Naive thymus-derived CD8-positive, alpha-beta T cell (primary cell): ENCODE measurements around the gene INHBC. TPM values are rescaled to one million over a fixed set of nuclear protein-coding genes. Genes with fewer than 3 reads are reported as not detected.
"Not testable (repeated sequence)": the region's sequence is repeated elsewhere in the genome, so short reads cannot be mapped to it uniquely, and the experiment has no call there.

Experiments used
- ATAC-seq, 2 donors: fragments of 150-1000 bp; cut with Tn5 transposase in 1 of 2; sonication (Bioruptor Pico), chemical (Tn5 transposase) in 1 of 2; 1 replicate in 1 of 2; 2 replicates in 1 of 2; pipeline ENCODE4 v1.10.0; 2021; ENCODE audit warnings: mild to moderate bottlenecking in 2 of 2, moderate library complexity in 2 of 2
- POLR2A ChIA-PET: fragments of 350-600 bp; sonication (Branson Sonifier 250); formaldehyde crosslinking; loops from one replicate; lab custom pipeline; 2021; ENCODE audit warnings: antibody characterized with exemption; lab: Charles Lee
- DNase-seq, 10 donors: peaks; one replicate each; pipeline versions ENCODE4 v3.0.0 to v3.0.0-alpha.2; 2020 to 2022
- H3K27ac Mint-ChIP-seq, 10 donors: one replicate each; pipeline ENCODE4 v1.8.0; 2020 to 2022; ENCODE audit warnings: mild to moderate bottlenecking in 10 of 10, mixed read lengths in 10 of 10, moderate library complexity in 4 of 10, inconsistent platforms in 1 of 10
- H3K27me3 Mint-ChIP-seq, 5 donors: one replicate each; pipeline ENCODE4 v1.8.0; 2021 to 2022; ENCODE audit warnings: mixed read lengths in 5 of 5
- H3K36me3 Mint-ChIP-seq, 3 donors: one replicate each; pipeline ENCODE4 v1.8.0; 2020 to 2022; ENCODE audit warnings: mixed read lengths in 3 of 3, mild to moderate bottlenecking in 2 of 3, inconsistent platforms in 1 of 3
- H3K4me1 Mint-ChIP-seq, 4 donors: one replicate each; pipeline ENCODE4 v1.8.0; 2021 to 2022; ENCODE audit warnings: mixed read lengths in 4 of 4
- H3K4me3 Mint-ChIP-seq, 10 donors: one replicate each; pipeline ENCODE4 v1.8.0; 2020 to 2022; ENCODE audit warnings: mild to moderate bottlenecking in 10 of 10, mixed read lengths in 10 of 10, moderate library complexity in 6 of 10, inconsistent platforms in 1 of 10
- H3K9me3 Mint-ChIP-seq, 9 donors: one replicate each; pipeline ENCODE4 v1.8.0; 2020 to 2022; ENCODE audit warnings: mixed read lengths in 9 of 9, mild to moderate bottlenecking in 3 of 9, inconsistent platforms in 1 of 9, moderate library complexity in 1 of 9
- polyA plus RNA-seq, 3 donors: library from polyadenylated mRNA; unstranded; fragments of 300-500 nt; fragmentation: Illumina TruSeq; gene quantifications; one replicate each; pipeline ENCODE4 v1.2.3, GENCODE V29; 2021
- total RNA-seq, 8 experiments: library from RNA in 2 of 8; stranded (reverse) in 2 of 8; gene quantifications; one replicate each; pipeline ENCODE4 v1.2.3 and lab custom pipeline; 2021 to 2026

Gene INHBC
- under 1 TPM; 0.18 to 0.19 TPM for total RNA-seq
- not detected for polyA plus RNA-seq
- total RNA-seq (lab: John Stamatoyannopoulos, UW): 0 to 0.25 (median 0.04) reads per million in 6 experiments

GRCh38 chr12:57434517-57435223 is at the start of gene INHBC:
Gene INHBC, plus strand, starts transcription at chr12:57434784. Its CDS starts 103 bp downstream, at chr12:57434887.
- Mint-ChIP-seq H3K4me1 (peaks cover 13 to 27% (median 26%) of the 10 kb centered on the region in 4 donors), H3K9me3 (no peaks in the 10 kb centered on the region), H3K27ac (peak within 1 kb of the TSS in 7 of 10 donors; percentile 13 to 70 (median 43)), H3K27me3 (no peaks in the 10 kb centered on the region), H3K36me3 (no peaks in the 10 kb centered on the region), H3K4me3 (peak within 1 kb of the TSS in 4 of 10 donors; percentile 24 to 67 (median 51))
- POLR2A ChIA-PET: interaction anchor here (1.1 kb wide), 1 partner anchor 24 kb away, joined by 3 read pairs; no protein-coding TSS in a partner anchor
- DNase-seq (no peak), ATAC-seq (no peak)

- H3K9me3 Mint-ChIP-seq: no peaks in the 10 kb centered on the region
- H3K27ac Mint-ChIP-seq: peak overlapping the region in 1 of 10 donors; percentile 32
- peaks cover 2 to 11% (median 7%) of the 10 kb centered on the region in 4 donors for H3K4me1 Mint-ChIP-seq
- DNase-seq (no peak), ATAC-seq (no peak)
- POLR2A ChIA-PET: no interaction called here
- H3K27me3 Mint-ChIP-seq: no peaks in the 10 kb centered on the region
- peaks cover 0 to 53% (median 6%) of the 10 kb centered on the region in 3 donors for H3K36me3 Mint-ChIP-seq
- no peak overlapping the region for H3K4me3 Mint-ChIP-seq
Measured at GRCh38 chr12:57385586-57385985, 49.0 kb upstream of the INHBC start.

GRCh38 chr12:57386187-57386720 is 48.3 kb upstream of the INHBC start:
- Mint-ChIP-seq H3K27me3 (no peaks in the 10 kb centered on the region), H3K9me3 (no peaks in the 10 kb centered on the region), H3K27ac (peak overlapping the region in 1 of 10 donors; percentile 34), H3K4me1 (peaks cover 1 to 11% (median 6%) of the 10 kb centered on the region in 4 donors), H3K4me3 (no peak overlapping the region), H3K36me3 (peaks cover 0 to 55% (median 2%) of the 10 kb centered on the region in 3 donors)
- DNase-seq (no peak), ATAC-seq (no peak)
- POLR2A ChIA-PET: no interaction called here

- H3K4me3 Mint-ChIP-seq: no peak overlapping the region
- POLR2A ChIA-PET: interaction anchor here (0.6 kb wide), 1 partner anchor 127 kb away, joined by 3 read pairs; no protein-coding TSS in a partner anchor
- H3K27ac Mint-ChIP-seq: peak overlapping the region in 2 of 10 donors; percentile 0 to 66
- DNase-seq (no peak), ATAC-seq (no peak)
- no peaks in the 10 kb centered on the region for H3K27me3 Mint-ChIP-seq
- H3K36me3 Mint-ChIP-seq: peaks cover 0 to 70% (median 4%) of the 10 kb centered on the region in 3 donors
- no peaks in the 10 kb centered on the region for H3K9me3 Mint-ChIP-seq
- peaks cover 1 to 11% (median 7%) of the 10 kb centered on the region in 4 donors for H3K4me1 Mint-ChIP-seq
Measured at GRCh38 chr12:57388425-57388824, 46.2 kb upstream of the INHBC start.

GRCh38 chr12:57389033-57389432 is 45.6 kb upstream of the INHBC start:
- Mint-ChIP-seq H3K4me1 (peaks cover 2 to 14% (median 8%) of the 10 kb centered on the region in 4 donors), H3K27ac (peak overlapping the region in 2 of 10 donors; percentile 0 to 82), H3K9me3 (no peaks in the 10 kb centered on the region), H3K4me3 (no peak overlapping the region), H3K27me3 (no peaks in the 10 kb centered on the region), H3K36me3 (peaks cover 0 to 72% (median 9%) of the 10 kb centered on the region in 3 donors)
- ATAC-seq (no peak), DNase-seq (no peak)
- POLR2A ChIA-PET: interaction anchor here (0.6 kb wide), 1 partner anchor 41 kb away, joined by 3 read pairs; no protein-coding TSS in a partner anchor

- no peaks in the 10 kb centered on the region for H3K9me3 Mint-ChIP-seq
- H3K36me3 Mint-ChIP-seq: peaks cover 0 to 82% (median 14%) of the 10 kb centered on the region in 3 donors
- H3K27ac Mint-ChIP-seq: peak overlapping the region in 4 of 10 donors; percentile 43 to 76 (median 58)
- POLR2A ChIA-PET: no interaction called here
- peaks cover 2 to 14% (median 8%) of the 10 kb centered on the region in 4 donors for H3K4me1 Mint-ChIP-seq
- no peaks in the 10 kb centered on the region for H3K27me3 Mint-ChIP-seq
- DNase-seq (no peak), ATAC-seq (no peak)
- no peak overlapping the region for H3K4me3 Mint-ChIP-seq
Measured at GRCh38 chr12:57390174-57390573, 44.4 kb upstream of the INHBC start.

- H3K4me3 Mint-ChIP-seq: no peak overlapping the region
- peaks cover 0 to 68% (median 18%) of the 10 kb centered on the region in 3 donors for H3K36me3 Mint-ChIP-seq
- no peaks in the 10 kb centered on the region for H3K27me3 Mint-ChIP-seq
- POLR2A ChIA-PET: no interaction called here
- peaks cover 4 to 26% (median 15%) of the 10 kb centered on the region in 4 donors for H3K4me1 Mint-ChIP-seq
- no peak for ATAC-seq
- H3K27ac Mint-ChIP-seq: no peak overlapping the region
- DNase-seq: no peak
- no peaks in the 10 kb centered on the region for H3K9me3 Mint-ChIP-seq
Measured at GRCh38 chr12:57395121-57395520, 39.5 kb upstream of the INHBC start.

- peak overlapping the region in 7 of 10 donors; percentile 1 to 75 (median 47) for H3K27ac Mint-ChIP-seq
- POLR2A ChIA-PET: no interaction called here
Measured at GRCh38 chr12:57397441-57397840, 37.1 kb upstream of the INHBC start.

GRCh38 chr12:57399718-57400463 is 34.7 kb upstream of the INHBC start:
- H3K27me3 Mint-ChIP-seq, H3K9me3 Mint-ChIP-seq, POLR2A ChIA-PET, DNase-seq, H3K4me3 Mint-ChIP-seq, ATAC-seq: not testable (repeated sequence)
- H3K4me1 Mint-ChIP-seq: peaks cover 9 to 23% (median 14%) of the 10 kb centered on the region in 4 donors
- peak overlapping the region in 3 of 10 donors; percentile 33 to 68 (median 35) for H3K27ac Mint-ChIP-seq
- H3K36me3 Mint-ChIP-seq: peaks cover 0 to 22% (median 8%) of the 10 kb centered on the region in 3 donors

More at GRCh38 chr12:57397441-57397840, 37.1 kb upstream of the INHBC start:
- no peaks in the 10 kb centered on the region for H3K9me3 Mint-ChIP-seq
- ATAC-seq: no peak
- H3K27me3 Mint-ChIP-seq: no peaks in the 10 kb centered on the region
- H3K36me3 Mint-ChIP-seq: peaks cover 0 to 46% (median 20%) of the 10 kb centered on the region in 3 donors
- H3K4me1 Mint-ChIP-seq: peaks cover 9 to 23% (median 15%) of the 10 kb centered on the region in 4 donors
- no peak overlapping the region for H3K4me3 Mint-ChIP-seq
- DNase-seq: no peak

- no peaks in the 10 kb centered on the region for H3K27me3 Mint-ChIP-seq
- H3K27ac Mint-ChIP-seq: peak overlapping the region in 3 of 10 donors; percentile 26 to 65 (median 54)
- H3K9me3 Mint-ChIP-seq: no peaks in the 10 kb centered on the region
- DNase-seq (no peak), ATAC-seq (no peak)
- peaks cover 11 to 25% (median 14%) of the 10 kb centered on the region in 4 donors for H3K4me1 Mint-ChIP-seq
- POLR2A ChIA-PET: interaction anchor here (0.6 kb wide), 1 partner anchor 12 kb away, joined by 3 read pairs; no protein-coding TSS in a partner anchor
- H3K4me3 Mint-ChIP-seq: no peak overlapping the region
- peaks cover 0 to 12% (median 2%) of the 10 kb centered on the region in 3 donors for H3K36me3 Mint-ChIP-seq
Measured at GRCh38 chr12:57401165-57401564, 33.4 kb upstream of the INHBC start.

GRCh38 chr12:57402156-57402555 is 32.4 kb upstream of the INHBC start:
- peaks cover 13 to 27% (median 14%) of the 10 kb centered on the region in 4 donors for H3K4me1 Mint-ChIP-seq
- POLR2A ChIA-PET, H3K27ac Mint-ChIP-seq, H3K4me3 Mint-ChIP-seq, H3K27me3 Mint-ChIP-seq, H3K9me3 Mint-ChIP-seq, DNase-seq, ATAC-seq: not testable (repeated sequence)
- H3K36me3 Mint-ChIP-seq: peaks cover 0 to 18% (median 2%) of the 10 kb centered on the region in 3 donors

GRCh38 chr12:57404966-57405640 is 29.5 kb upstream of the INHBC start:
- no peak for ATAC-seq
- DNase-seq: no peak
- Mint-ChIP-seq H3K4me3 (no peak overlapping the region), H3K27me3 (no peaks in the 10 kb centered on the region), H3K27ac (peak overlapping the region in 2 of 10 donors; percentile 56 to 69), H3K36me3 (peaks cover 0 to 10% (median 2%) of the 10 kb centered on the region in 3 donors), H3K4me1 (peaks cover 5 to 16% (median 10%) of the 10 kb centered on the region in 4 donors), H3K9me3 (no peaks in the 10 kb centered on the region)
- POLR2A ChIA-PET: no interaction called here
